GM23338 (cell line): ENCODE data around the gene MEGF10.
A peak's percentile ranks its signal among the peaks of the same experiment; 100 is the strongest.

Source experiments
- CREB1 ChIP-seq: fragments of 250-450 bp; sonication (Bioruptor Pico); IDR thresholded peaks from 2 replicates; pipeline ENCODE4 v1.5.0; 2020; ENCODE audit warnings: low read depth, mild to moderate bottlenecking, moderate library complexity
- EZH2phosphoT487 ChIP-seq: fragments of 200-600 bp; sonication (generic); IDR thresholded peaks from one replicate; pipeline ENCODE4 v1.8.1; 2018; ENCODE audit warnings: antibody characterized with exemption; ENCODE audit not compliant: unreplicated experiment
- TF ChIP-seq, protein P1 (sequence below), 2 experiments: fragments of 200-600 bp in 1 of 2; sonication (generic) in 1 of 2; conservative IDR thresholded peaks; 2 replicates each; pipeline versions ENCODE4 v1.5.1 to v1.6.1; 2016 to 2017; ENCODE audit warnings: antibody characterized with exemption in 2 of 2, low read depth in 2 of 2, mild to moderate bottlenecking in 2 of 2, moderate library complexity in 1 of 2

DNA sequence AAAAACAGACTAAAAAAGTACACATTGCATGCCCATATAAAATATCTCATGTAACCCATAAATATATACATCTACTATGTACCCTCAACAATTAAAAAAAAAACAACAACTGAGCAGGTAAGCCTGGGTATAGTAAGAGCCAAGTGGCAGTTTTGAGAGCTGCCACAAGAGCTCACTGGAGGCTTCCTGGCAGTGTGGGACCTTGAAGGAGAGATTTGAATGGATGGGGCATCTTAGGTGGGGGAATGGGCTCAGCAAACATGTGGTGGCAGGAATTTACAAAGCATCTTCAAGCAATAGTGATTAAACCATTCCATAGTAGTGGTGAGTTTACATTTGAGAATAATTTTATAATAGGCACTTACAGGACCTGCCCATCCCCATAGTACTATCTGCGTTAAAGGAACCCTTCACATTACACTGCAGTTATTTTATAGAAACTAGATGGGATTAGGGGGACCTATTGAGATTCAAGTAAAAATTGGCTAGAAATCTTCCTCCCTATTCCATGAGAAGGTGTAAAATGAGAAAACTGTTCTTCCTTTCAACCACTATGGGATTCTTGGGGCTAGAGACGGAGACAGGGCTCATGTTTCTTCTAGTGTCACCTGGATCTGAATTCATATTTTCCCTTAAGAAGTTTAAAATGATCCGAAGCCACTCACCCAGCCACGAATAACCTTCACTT lies 6.9 kb downstream of the MEGF10 start:
- TF ChIP-seq, protein P1, sequence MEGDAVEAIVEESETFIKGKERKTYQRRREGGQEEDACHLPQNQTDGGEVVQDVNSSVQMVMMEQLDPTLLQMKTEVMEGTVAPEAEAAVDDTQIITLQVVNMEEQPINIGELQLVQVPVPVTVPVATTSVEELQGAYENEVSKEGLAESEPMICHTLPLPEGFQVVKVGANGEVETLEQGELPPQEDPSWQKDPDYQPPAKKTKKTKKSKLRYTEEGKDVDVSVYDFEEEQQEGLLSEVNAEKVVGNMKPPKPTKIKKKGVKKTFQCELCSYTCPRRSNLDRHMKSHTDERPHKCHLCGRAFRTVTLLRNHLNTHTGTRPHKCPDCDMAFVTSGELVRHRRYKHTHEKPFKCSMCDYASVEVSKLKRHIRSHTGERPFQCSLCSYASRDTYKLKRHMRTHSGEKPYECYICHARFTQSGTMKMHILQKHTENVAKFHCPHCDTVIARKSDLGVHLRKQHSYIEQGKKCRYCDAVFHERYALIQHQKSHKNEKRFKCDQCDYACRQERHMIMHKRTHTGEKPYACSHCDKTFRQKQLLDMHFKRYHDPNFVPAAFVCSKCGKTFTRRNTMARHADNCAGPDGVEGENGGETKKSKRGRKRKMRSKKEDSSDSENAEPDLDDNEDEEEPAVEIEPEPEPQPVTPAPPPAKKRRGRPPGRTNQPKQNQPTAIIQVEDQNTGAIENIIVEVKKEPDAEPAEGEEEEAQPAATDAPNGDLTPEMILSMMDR (conservative IDR thresholded peaks at IDR 0.05; ENCODE audit: low read depth in 2 of 2): 0 out of 4 replicates have a peak, but pooled peaks of 1 of the 2 experiments have one; percentile 20
- TF ChIP-seq EZH2phosphoT487: no peak
- no peak for TF ChIP-seq CREB1
